Fibroblast of mammary gland (primary cell): ENCODE data around the gene MCRIP2.

ENCODE experiments used
- DNase-seq: peaks from one replicate; pipeline ENCODE4 v3.0.0-alpha.2; 2010; ENCODE audit warnings: low read depth
- H3K4me3 ChIP-seq: 2 replicates; pipeline ENCODE4 v1.5.1; 2011; ENCODE audit warnings: low read depth, mild to moderate bottlenecking, low read length, moderate library complexity; ENCODE audit not compliant: control insufficient read depth
- TF ChIP-seq, protein P1 (sequence below): conservative IDR thresholded peaks from 2 replicates; pipeline ENCODE4 v1.5.1; 2011; ENCODE audit warnings: low read depth, low read length, inconsistent platforms; ENCODE audit not compliant: control insufficient read depth, insufficient read depth

MCRIP2 gene

DNA sequence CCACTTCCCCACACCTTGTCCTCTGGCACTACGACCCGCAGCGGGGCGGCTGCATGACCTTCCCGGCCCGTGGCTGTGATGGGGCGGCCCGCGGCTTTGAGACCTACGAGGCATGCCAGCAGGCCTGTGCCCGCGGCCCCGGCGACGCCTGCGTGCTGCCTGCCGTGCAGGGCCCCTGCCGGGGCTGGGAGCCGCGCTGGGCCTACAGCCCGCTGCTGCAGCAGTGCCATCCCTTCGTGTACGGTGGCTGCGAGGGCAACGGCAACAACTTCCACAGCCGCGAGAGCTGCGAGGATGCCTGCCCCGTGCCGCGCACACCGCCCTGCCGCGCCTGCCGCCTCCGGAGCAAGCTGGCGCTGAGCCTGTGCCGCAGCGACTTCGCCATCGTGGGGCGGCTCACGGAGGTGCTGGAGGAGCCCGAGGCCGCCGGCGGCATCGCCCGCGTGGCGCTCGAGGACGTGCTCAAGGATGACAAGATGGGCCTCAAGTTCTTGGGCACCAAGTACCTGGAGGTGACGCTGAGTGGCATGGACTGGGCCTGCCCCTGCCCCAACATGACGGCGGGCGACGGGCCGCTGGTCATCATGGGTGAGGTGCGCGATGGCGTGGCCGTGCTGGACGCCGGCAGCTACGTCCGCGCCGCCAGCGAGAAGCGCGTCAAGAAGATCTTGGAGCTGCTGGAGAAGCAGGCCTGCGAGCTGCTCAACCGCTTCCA is 8.1 kb upstream of the MCRIP2 start:
- no peak overlapping the region for H3K4me3 ChIP-seq
- no peak for DNase-seq
- TF ChIP-seq, protein P1, sequence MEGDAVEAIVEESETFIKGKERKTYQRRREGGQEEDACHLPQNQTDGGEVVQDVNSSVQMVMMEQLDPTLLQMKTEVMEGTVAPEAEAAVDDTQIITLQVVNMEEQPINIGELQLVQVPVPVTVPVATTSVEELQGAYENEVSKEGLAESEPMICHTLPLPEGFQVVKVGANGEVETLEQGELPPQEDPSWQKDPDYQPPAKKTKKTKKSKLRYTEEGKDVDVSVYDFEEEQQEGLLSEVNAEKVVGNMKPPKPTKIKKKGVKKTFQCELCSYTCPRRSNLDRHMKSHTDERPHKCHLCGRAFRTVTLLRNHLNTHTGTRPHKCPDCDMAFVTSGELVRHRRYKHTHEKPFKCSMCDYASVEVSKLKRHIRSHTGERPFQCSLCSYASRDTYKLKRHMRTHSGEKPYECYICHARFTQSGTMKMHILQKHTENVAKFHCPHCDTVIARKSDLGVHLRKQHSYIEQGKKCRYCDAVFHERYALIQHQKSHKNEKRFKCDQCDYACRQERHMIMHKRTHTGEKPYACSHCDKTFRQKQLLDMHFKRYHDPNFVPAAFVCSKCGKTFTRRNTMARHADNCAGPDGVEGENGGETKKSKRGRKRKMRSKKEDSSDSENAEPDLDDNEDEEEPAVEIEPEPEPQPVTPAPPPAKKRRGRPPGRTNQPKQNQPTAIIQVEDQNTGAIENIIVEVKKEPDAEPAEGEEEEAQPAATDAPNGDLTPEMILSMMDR, result no peak

DNA sequence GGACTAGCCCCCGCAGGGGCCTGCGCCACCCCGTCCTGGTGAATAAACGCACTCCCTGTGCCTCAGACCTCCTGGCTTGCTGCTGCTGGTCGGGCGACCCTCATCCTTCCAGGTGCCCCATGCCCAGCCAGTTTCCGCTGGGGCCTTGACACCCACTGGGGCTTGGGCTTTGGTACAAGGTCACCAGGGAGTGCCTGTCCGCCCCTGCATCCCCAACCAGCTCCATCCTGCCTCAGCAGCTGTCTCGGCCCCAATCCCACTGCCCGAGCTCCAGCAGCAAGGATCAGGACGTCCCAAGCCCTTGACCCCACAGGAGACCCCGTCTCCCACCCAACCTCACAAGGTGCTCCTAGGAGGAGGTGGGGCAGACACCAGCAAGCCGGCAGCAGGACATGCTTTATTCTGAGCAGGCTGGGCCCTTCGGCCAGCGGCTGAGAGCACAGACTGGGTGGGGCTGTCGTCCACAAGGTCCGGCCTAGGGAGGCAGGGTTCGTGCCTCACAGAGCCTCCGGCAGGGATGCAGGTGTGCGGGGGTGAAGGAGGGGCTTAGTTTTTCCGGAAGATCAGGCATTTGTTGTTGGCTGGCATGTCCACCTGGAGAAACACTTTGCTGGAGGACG is 7.5 kb upstream of the MCRIP2 start:
- no peak for DNase-seq
- H3K4me3 ChIP-seq, result no peak overlapping the region

DNA sequence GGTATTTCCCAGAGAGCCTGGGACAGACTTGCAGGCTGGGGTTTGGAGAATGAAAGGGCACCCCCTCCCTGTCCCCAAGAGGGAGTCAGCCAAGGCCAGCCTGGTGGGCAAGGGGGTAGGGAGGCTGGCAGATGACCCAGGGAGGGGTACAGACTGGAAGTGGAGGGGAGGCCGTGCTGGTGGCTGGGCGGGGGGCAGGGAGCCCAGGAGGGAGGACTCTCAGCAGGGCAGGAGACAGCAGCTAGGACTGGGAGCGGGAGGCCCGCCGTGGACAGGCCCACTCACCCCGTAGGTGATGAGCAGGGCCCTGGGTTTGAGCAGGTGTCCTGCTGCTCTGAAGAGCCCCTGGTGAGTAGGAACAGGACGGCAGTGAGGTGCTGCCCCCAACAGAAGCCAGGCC is 6.6 kb upstream of the MCRIP2 start:
- DNase-seq, result no peak
- peak overlapping the region; percentile 77 for H3K4me3 ChIP-seq
- TF ChIP-seq, protein P1, result no peak

More for the DNA sequence above, 7.5 kb upstream of the MCRIP2 start:
- TF ChIP-seq, protein P1, result no peak

DNA sequence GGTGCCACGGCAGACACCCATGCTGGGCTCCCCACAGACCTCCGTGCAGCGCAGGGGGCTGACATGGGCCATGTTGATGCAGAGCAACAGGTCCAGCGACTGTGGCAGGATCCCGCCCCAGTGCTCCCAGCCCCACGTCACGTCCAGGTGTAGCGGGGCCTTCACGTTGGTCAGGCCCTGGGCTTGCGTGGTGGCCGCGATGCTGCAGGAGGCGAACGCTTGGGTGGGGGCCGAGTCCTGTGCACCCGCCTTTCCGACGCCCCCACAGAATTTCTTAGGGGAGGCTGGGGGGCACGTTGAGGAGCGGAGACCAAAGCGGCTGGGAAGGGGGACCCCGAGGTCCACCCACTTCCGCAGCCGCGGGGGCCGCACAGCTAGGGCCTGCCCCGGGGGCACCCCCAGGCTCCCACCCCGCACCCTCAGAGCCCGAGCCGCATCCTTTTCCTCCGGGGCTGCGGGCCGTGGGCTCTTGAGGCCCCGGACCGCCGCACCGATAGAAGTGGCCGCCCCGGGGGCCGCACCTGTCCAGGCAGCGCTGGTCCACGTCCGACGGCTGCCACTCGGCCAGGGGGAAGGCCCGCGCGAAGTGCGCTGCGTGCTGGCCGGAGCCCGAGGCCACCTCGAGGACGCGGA is 5.9 kb upstream of the MCRIP2 start:
- TF ChIP-seq, protein P1, result no peak
- no peak for DNase-seq
- peak overlapping the region; percentile 77 for H3K4me3 ChIP-seq

DNA sequence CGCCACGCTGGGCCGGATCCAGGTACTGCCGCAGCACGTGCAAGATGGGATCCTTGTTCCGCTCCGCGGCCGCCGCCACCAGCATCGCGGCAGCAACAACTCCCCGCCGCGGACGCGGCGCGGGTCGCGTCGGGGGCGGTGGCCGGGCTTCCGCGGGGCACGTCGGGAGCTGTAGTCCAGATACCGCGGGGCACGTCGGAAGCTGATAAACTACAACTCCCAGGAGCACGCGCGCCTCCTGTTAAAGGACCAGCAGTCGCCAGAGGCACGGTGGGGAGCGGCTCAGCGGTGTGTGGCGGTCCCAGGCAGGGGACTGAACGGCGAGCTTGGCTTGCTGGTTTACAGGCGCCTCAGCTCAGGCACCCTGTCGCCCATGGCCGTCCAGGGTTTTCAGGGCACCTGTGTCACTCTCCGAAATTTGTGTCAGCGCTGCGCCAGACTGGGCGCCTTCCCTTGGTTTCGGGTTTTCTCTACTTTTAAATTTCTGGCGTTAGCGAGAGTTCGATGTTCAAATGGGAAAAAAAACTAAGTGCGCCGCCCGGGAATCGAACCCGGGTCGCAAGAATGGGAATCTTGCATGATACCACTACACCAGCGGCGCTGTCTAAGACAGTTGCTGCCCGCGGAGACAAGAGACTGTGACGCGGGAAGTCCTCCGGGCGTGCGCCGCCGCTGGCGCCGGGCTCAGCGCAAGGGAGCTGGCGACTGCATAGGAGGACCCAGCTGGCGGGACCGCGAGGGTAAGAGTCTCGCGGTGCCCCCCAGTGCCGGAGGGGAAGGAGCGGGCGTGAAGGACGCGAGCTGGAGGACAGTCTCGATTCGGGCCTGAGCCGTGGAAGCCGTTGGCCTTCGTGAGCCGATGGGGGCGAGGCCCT is 5.2 kb upstream of the MCRIP2 start, which contains the start of gene METTL26:
Gene METTL26 (minus strand): TSS at position 100 of the 875 bp plus-strand sequence. CDS start 15 bp downstream, at position 85.
- peak within 1 kb of the TSS; percentile 77 for H3K4me3 ChIP-seq
- TF ChIP-seq, protein P1, result no peak
- DNase-seq, result peak; percentile 91
